ENCODE results near the gene OTC.

The OTC gene

DNA sequence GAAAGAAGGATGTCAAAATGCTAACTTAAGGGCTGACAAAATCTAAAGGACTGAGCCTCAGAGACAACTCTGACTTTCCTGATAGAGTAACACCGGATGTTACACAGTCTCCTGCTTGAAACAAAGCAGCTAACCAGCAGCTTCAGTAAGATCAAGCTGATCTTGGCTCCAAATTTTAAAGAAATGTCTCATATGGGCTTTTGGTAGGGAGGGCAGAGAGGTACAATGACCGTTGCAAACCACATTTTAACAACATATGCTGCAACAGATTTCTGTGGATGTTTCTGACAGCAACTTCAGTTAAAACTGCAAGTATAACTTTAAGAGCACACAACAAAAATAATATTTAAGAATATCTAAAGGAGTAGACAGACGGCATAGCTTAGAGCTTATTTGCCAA, 34.2 kb upstream of the OTC start:
- no peak overlapping the region for H3K4me3 ChIP-seq (ENCODE audit: low read depth, low read length)
- DNase-seq (ENCODE audit: low read depth) = peak; percentile 26
- TF ChIP-seq CTCF (conservative IDR thresholded peaks at IDR 0.05; ENCODE audit: low read depth, low read length) = no peak

DNA sequence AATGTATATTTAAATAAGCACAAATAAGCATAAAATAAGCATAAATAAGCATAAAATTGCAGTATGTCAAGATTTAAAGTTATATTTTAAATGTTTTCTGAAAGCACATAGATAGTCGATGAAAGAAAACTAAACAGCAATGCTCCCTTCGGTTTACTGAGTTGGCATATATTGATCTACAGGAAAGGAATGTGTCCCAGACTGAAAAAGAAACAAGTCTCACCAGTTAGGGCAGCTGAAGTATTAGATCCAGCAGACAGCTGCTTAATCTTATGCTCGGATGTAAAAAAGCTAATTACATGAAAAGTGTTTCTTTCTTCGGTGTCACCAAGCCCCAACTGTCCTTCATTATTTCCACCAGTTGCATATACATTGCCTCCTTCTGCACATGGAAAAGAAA, 33.8 kb upstream of the OTC start:
- no peak for TF ChIP-seq CTCF (conservative IDR thresholded peaks at IDR 0.05; ENCODE audit: low read depth, low read length)
- no peak overlapping the region for H3K4me3 ChIP-seq (ENCODE audit: low read depth, low read length)
- no peak for DNase-seq (ENCODE audit: low read depth)

GRCh38 chrX:38320819-38321218, 31.6 kb upstream of the OTC start:
- DNase-seq (ENCODE audit: low read depth) = no peak
- no peak overlapping the region for H3K4me3 ChIP-seq (ENCODE audit: low read depth, low read length)
- no peak for TF ChIP-seq CTCF (conservative IDR thresholded peaks at IDR 0.05; ENCODE audit: low read depth, low read length)

DNA sequence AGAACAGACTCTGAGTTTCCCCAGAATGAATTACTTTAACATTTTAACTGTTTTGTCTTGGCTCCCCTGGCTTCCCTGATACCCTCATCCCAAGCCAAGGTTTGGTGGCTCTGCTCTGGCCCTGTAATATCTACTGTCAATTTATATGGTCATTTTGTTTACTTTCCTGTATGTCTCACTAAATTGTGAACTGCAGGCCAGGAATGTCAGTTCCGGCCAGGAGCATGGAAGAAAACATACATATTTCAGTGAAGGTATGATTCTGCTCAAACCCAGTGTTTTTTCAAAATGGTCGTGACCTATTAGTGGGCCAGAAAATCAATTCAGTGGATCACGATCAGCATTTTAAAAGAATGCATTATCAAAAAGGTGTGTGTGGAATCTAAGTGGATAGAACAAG, 26.3 kb upstream of the OTC start:
- peak overlapping the region; percentile 79 for H3K4me3 ChIP-seq (ENCODE audit: low read depth, low read length)
- no peak for TF ChIP-seq CTCF (conservative IDR thresholded peaks at IDR 0.05; ENCODE audit: low read depth, low read length)
- DNase-seq (ENCODE audit: low read depth) = no peak

GRCh38 chrX:38327007-38327774, 25.2 kb upstream of the OTC start, which contains the start of gene RPGR:
RPGR (minus strand) TSS chrX:38327509; CDS start chrX:38327367, 142 bp downstream.
- peak within 1 kb of the TSS; percentile 79 for H3K4me3 ChIP-seq (ENCODE audit: low read depth, low read length)
- peak; percentile 96 for DNase-seq (ENCODE audit: low read depth)
- peak; percentile 79 for TF ChIP-seq CTCF (conservative IDR thresholded peaks at IDR 0.05; ENCODE audit: low read depth, low read length)

DNA sequence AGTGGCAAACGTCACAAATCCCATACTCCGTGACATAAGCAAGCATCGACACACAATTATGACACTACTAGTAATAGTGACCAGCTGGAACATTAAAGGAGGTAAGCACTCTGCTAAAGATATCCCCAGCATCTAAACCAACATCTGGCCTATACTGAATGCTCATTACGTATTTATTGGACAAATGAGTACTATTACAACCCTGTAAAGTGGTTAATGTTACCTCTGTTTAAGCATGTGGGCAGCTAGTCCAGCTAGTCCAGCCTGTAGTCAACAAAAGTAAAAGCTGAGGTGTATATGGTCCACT, 24.7 kb upstream of the OTC start:
- no peak for TF ChIP-seq CTCF (conservative IDR thresholded peaks at IDR 0.05; ENCODE audit: low read depth, low read length)
- peak overlapping the region; percentile 29 for H3K4me3 ChIP-seq (ENCODE audit: low read depth, low read length)
- DNase-seq (ENCODE audit: low read depth) = no peak

DNA sequence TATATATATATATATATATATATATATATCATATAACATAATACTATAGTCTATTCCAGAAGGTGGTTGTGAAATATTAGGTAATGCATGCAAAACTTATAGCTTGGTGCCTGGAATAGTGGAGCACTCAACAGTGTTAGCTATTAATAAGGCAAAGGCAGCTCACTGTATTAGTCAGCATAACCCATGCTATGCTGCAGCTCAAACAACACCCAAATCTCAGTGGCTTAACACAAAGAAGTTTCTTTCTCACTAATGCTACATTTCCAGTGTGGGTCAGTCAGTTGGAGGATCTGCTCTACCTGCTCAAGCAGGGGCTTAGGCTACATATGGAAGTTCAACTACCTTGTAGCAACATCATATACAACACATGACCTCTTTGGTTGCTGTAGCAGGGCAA, 19.9 kb upstream of the OTC start:
- DNase-seq (ENCODE audit: low read depth) = no peak
- H3K4me3 ChIP-seq (ENCODE audit: low read depth, low read length) = no peak overlapping the region
- no peak for TF ChIP-seq CTCF (conservative IDR thresholded peaks at IDR 0.05; ENCODE audit: low read depth, low read length)
